Glutamatergic neuron (in vitro differentiated cells): ENCODE data around the gene FLOT1. TPM values are rescaled to one million over a fixed set of nuclear protein-coding genes. Genes with fewer than 3 reads are reported as not detected.
A peak's percentile ranks its signal among the peaks of the same experiment; 100 is the strongest.
"Not testable (repeated sequence)": the region's sequence is repeated elsewhere in the genome, so short reads cannot be mapped to it uniquely, and the experiment has no call there.

ENCODE experiments used
- DNase-seq: peaks from one replicate; pipeline ENCODE4 v3.0.0; 2022
- H3K27ac Mint-ChIP-seq: one replicate; pipeline ENCODE4 v1.8.0; 2020; ENCODE audit warnings: mild to moderate bottlenecking, mixed read lengths, inconsistent platforms; ENCODE audit not compliant: unreplicated experiment
- H3K27me3 Mint-ChIP-seq: one replicate; pipeline ENCODE4 v1.8.0; 2020; ENCODE audit warnings: mild to moderate bottlenecking, moderate library complexity, mixed read lengths, inconsistent platforms; ENCODE audit not compliant: unreplicated experiment
- H3K36me3 Mint-ChIP-seq: one replicate; pipeline ENCODE4 v1.8.0; 2020; ENCODE audit warnings: mild to moderate bottlenecking, mixed read lengths, inconsistent platforms; ENCODE audit not compliant: unreplicated experiment
- H3K4me1 Mint-ChIP-seq: one replicate; pipeline ENCODE4 v1.8.0; 2020; ENCODE audit warnings: mild to moderate bottlenecking, low read depth, mixed read lengths, inconsistent platforms; ENCODE audit not compliant: unreplicated experiment
- H3K4me3 Mint-ChIP-seq: one replicate; pipeline ENCODE4 v1.8.0; 2020; ENCODE audit warnings: mild to moderate bottlenecking, mixed read lengths, inconsistent platforms; ENCODE audit not compliant: unreplicated experiment
- H3K9me3 Mint-ChIP-seq: one replicate; pipeline ENCODE4 v1.8.0; 2020; ENCODE audit warnings: mild to moderate bottlenecking, moderate library complexity, mixed read lengths, inconsistent platforms; ENCODE audit not compliant: unreplicated experiment
- CTCF ChIP-seq: fragments of 200-600 bp; sonication (generic); IDR thresholded peaks from one replicate; pipeline ENCODE4 v1.5.0; 2021; ENCODE audit not compliant: partially characterized antibody, unreplicated experiment
- total RNA-seq: library from RNA; stranded (reverse); fragmentation: NEBNext Ultra II Directional; extraction: Animal tissue kit (Norgen Biotek cat#: 25700); gene quantifications from one replicate; pipeline ENCODE4 v1.2.1, GENCODE V29; 2021; ENCODE audit not compliant: unreplicated experiment

FLOT1 gene
- total RNA-seq, 1 donor from 2014 or later: 191 TPM

GRCh38 chr6:30719356-30719755, 23.1 kb downstream of the FLOT1 start:
- H3K27me3 Mint-ChIP-seq: peaks cover 45% of the 10 kb centered on the region
- H3K9me3 Mint-ChIP-seq: peaks cover 44% of the 10 kb centered on the region
- peak overlapping the region; percentile 90 for H3K4me3 Mint-ChIP-seq
- TF ChIP-seq CTCF: no peak
- H3K4me1 Mint-ChIP-seq: peaks cover 27% of the 10 kb centered on the region
- H3K27ac Mint-ChIP-seq: peak overlapping the region; percentile 98
- DNase-seq: no peak
- H3K36me3 Mint-ChIP-seq: peaks cover 16% of the 10 kb centered on the region

GRCh38 chr6:30717845-30718720, 24.4 kb downstream of the FLOT1 start:
- H3K36me3 Mint-ChIP-seq: peaks cover 25% of the 10 kb centered on the region

GRCh38 chr6:30717129-30717844, 25.2 kb downstream of the FLOT1 start, which contains the start of gene MDC1:
Gene MDC1, minus strand, starts transcription at chr6:30717281. Its CDS starts 2,106 bp downstream, at chr6:30715175.
- DNase-seq: peak; percentile 99
- Mint-ChIP-seq H3K4me1 (peaks cover 10% of the 10 kb centered on the region), H3K9me3 (peaks cover 29% of the 10 kb centered on the region), H3K4me3 (peak within 1 kb of the TSS; percentile 97), H3K27ac (peak within 1 kb of the TSS; percentile 98), H3K36me3 (peaks cover 23% of the 10 kb centered on the region), H3K27me3 (peaks cover 33% of the 10 kb centered on the region)
- peak; percentile 53 for TF ChIP-seq CTCF

More at GRCh38 chr6:30717845-30718720, 24.4 kb downstream of the FLOT1 start:
- TF ChIP-seq CTCF: peak; percentile 32
- not testable (repeated sequence) for DNase-seq
- Mint-ChIP-seq H3K4me3 (peak overlapping the region; percentile 97), H3K4me1 (peaks cover 15% of the 10 kb centered on the region), H3K27me3 (peaks cover 38% of the 10 kb centered on the region), H3K27ac (peak overlapping the region; percentile 98), H3K9me3 (peaks cover 37% of the 10 kb centered on the region)

DNA sequence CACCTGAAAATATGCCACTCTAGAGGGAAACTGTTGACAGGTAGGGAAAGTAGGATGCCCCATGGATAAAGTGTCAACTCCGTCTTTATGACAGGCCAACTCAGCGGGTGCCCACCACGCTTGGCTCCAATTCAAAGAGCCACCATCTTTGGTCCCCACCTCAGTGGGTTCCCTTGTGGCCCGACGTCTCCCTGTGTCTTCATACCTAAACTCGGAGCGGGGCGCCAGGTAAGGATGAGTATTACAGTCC, 25.7 kb downstream of the FLOT1 start:
- H3K4me3 Mint-ChIP-seq: peak overlapping the region; percentile 97

More for the DNA sequence above, 25.7 kb downstream of the FLOT1 start:
- Mint-ChIP-seq H3K9me3 (peaks cover 25% of the 10 kb centered on the region), H3K36me3 (peaks cover 23% of the 10 kb centered on the region), H3K27ac (peak overlapping the region; percentile 98), H3K4me1 (peaks cover 10% of the 10 kb centered on the region), H3K27me3 (peaks cover 33% of the 10 kb centered on the region)
- TF ChIP-seq CTCF: no peak
- DNase-seq: no peak
